Measurements from ENCODE around the gene SFRP4.
"Not testable (repeated sequence)": the region's sequence is repeated elsewhere in the genome, so short reads cannot be mapped to it uniquely, and the experiment has no call there.

The SFRP4 gene

GRCh38 chr7:37916673-37917660, at the start of gene SFRP4:
TSS of gene SFRP4 (minus strand) at chr7:37916817. CDS start at chr7:37916537, 280 bp downstream.
- DNase-seq: no peak

GRCh38 chr7:37964196-37964595, 47.6 kb upstream of the SFRP4 start:
- DNase-seq: no peak

- no peak for DNase-seq
These were observed 44.6 kb upstream of the SFRP4 start for GRCh38 chr7:37961251-37961650.

GRCh38 chr7:37960483-37960882, 43.9 kb upstream of the SFRP4 start:
- no peak for DNase-seq

- DNase-seq: no peak
These were observed 40.8 kb upstream of the SFRP4 start for GRCh38 chr7:37957221-37957970.

GRCh38 chr7:37956791-37957190, 40.2 kb upstream of the SFRP4 start:
- DNase-seq: no peak

GRCh38 chr7:37954217-37954616, 37.6 kb upstream of the SFRP4 start:
- not testable (repeated sequence) for DNase-seq

- no peak for DNase-seq
These were observed 35.6 kb upstream of the SFRP4 start for GRCh38 chr7:37952240-37952639.

- DNase-seq: no peak
These were observed 31.3 kb upstream of the SFRP4 start for GRCh38 chr7:37947941-37948210.

GRCh38 chr7:37947138-37947940, 30.7 kb upstream of the SFRP4 start:
- DNase-seq: no peak

- no peak for DNase-seq
These were observed 28.7 kb upstream of the SFRP4 start for GRCh38 chr7:37945336-37945735.

- no peak for DNase-seq
These were observed 28.1 kb upstream of the SFRP4 start for GRCh38 chr7:37944737-37945054.

- DNase-seq: no peak
These were observed 27.5 kb upstream of the SFRP4 start for GRCh38 chr7:37943905-37944736.

- DNase-seq: no peak
These were observed 26.5 kb upstream of the SFRP4 start for GRCh38 chr7:37942934-37943610.

GRCh38 chr7:37933018-37933566, 16.5 kb upstream of the SFRP4 start:
- no peak for DNase-seq

- no peak for DNase-seq
These were observed 15.9 kb upstream of the SFRP4 start for GRCh38 chr7:37932543-37932942.

GRCh38 chr7:37930226-37930948, 13.8 kb upstream of the SFRP4 start:
- DNase-seq: no peak

- DNase-seq: no peak
These were observed 12.3 kb upstream of the SFRP4 start for GRCh38 chr7:37928878-37929277.

- DNase-seq: no peak
These were observed 11.3 kb upstream of the SFRP4 start for GRCh38 chr7:37927773-37928444.

GRCh38 chr7:37925620-37926019, 9.0 kb upstream of the SFRP4 start:
- no peak for DNase-seq

Data from 8988T (cell line).